Liver (tissue), 9 donors: ENCODE results near the gene ADH7. TPM values are rescaled to one million over a fixed set of nuclear protein-coding genes. Genes with fewer than 3 reads are reported as not detected.

Experiments used
- DNase-seq: peaks from one replicate; pipeline ENCODE4 v3.0.0-alpha.2; 2017; ENCODE audit warnings: low spot score
- H3K27ac ChIP-seq, 2 donors: one replicate each; pipeline ENCODE4 v1.7.0; 2013; ENCODE audit warnings: inconsistent platforms in 2 of 2, low read length in 2 of 2, control low read depth in 1 of 2, low read depth in 1 of 2, mild to moderate bottlenecking in 1 of 2
- H3K27me3 ChIP-seq, 4 donors: one replicate each; pipeline versions ENCODE4 v1.6.1 to v1.7.0; 2013; ENCODE audit warnings: low read length in 3 of 4, inconsistent platforms in 1 of 4, mild to moderate bottlenecking in 1 of 4, moderate library complexity in 1 of 4; ENCODE audit not compliant: control insufficient read depth in 4 of 4, insufficient read depth in 4 of 4
- H3K36me3 ChIP-seq, 4 donors: one replicate each; pipeline versions ENCODE4 v1.6.1 to v1.7.0; 2013; ENCODE audit warnings: low read length in 3 of 4, mild to moderate bottlenecking in 3 of 4, low read depth in 1 of 4, moderate library complexity in 1 of 4; ENCODE audit not compliant: control insufficient read depth in 4 of 4, insufficient read depth in 3 of 4
- H3K4me1 ChIP-seq, 4 donors: one replicate each; pipeline versions ENCODE4 v1.6.1 to v1.7.0; 2013; ENCODE audit warnings: low read length in 3 of 4, mild to moderate bottlenecking in 3 of 4, moderate library complexity in 1 of 4; ENCODE audit not compliant: control insufficient read depth in 4 of 4, insufficient read depth in 4 of 4
- H3K4me3 ChIP-seq, 3 donors: one replicate each; pipeline versions ENCODE4 v1.6.1 to v1.7.0; 2013; ENCODE audit warnings: low read length in 3 of 3, control low read depth in 1 of 3, low read depth in 1 of 3, mild to moderate bottlenecking in 1 of 3
- H3K9ac ChIP-seq, 2 donors: one replicate each; pipeline ENCODE4 v1.7.0; 2013; ENCODE audit warnings: low read length in 2 of 2, mild to moderate bottlenecking in 2 of 2, moderate library complexity in 2 of 2, control low read depth in 1 of 2, low read depth in 1 of 2
- H3K9me3 ChIP-seq, 4 donors: one replicate each; pipeline versions ENCODE4 v1.6.1 to v1.7.0; 2013; ENCODE audit warnings: low read length in 3 of 4; ENCODE audit not compliant: control insufficient read depth in 4 of 4
- ATF3 ChIP-seq: IDR thresholded peaks from 2 replicates; pipeline ENCODE4 v1.6.1; 2016; ENCODE audit warnings: antibody characterized with exemption
- CTCF ChIP-seq: fragments of 150-350 bp; IDR thresholded peaks from 2 replicates; pipeline ENCODE4 v1.5.1; 2017; ENCODE audit warnings: improper control_type of control experiment, low read depth, low read length; ENCODE audit not compliant: missing input control
- EGR1 ChIP-seq, 2 donors: IDR thresholded peaks; 2 replicates each; pipeline ENCODE4 v1.6.1; 2016 to 2018; ENCODE audit warnings: antibody characterized with exemption in 2 of 2, low read depth in 2 of 2
- FOXA1 ChIP-seq: IDR thresholded peaks from 2 replicates; pipeline ENCODE4 v1.6.1; 2016; ENCODE audit warnings: antibody characterized with exemption
- FOXA2 ChIP-seq: IDR thresholded peaks from 2 replicates; pipeline ENCODE4 v1.6.1; 2016; ENCODE audit warnings: antibody characterized with exemption
- GABPA ChIP-seq, 2 donors: IDR thresholded peaks in 1 of 2; conservative IDR thresholded peaks in 1 of 2; 2 replicates each; pipeline ENCODE4 v1.6.1; 2016; ENCODE audit warnings: antibody characterized with exemption in 2 of 2, mild to moderate bottlenecking in 1 of 2, moderate library complexity in 1 of 2
- HNF4G ChIP-seq: IDR thresholded peaks from 2 replicates; pipeline ENCODE4 v1.6.1; 2016; ENCODE audit warnings: antibody characterized with exemption
- JUND ChIP-seq, 2 donors: IDR thresholded peaks; 2 replicates each; pipeline ENCODE4 v1.6.1; 2016; ENCODE audit warnings: antibody characterized with exemption in 2 of 2
- MAX ChIP-seq: IDR thresholded peaks from 2 replicates; pipeline ENCODE4 v1.6.1; 2016; ENCODE audit warnings: antibody characterized with exemption
- NR2F2 ChIP-seq: IDR thresholded peaks from 2 replicates; pipeline ENCODE4 v1.6.1; 2016; ENCODE audit warnings: antibody characterized with exemption
- REST ChIP-seq: IDR thresholded peaks from 2 replicates; pipeline ENCODE4 v1.6.1; 2016; ENCODE audit warnings: antibody characterized with exemption, mild to moderate bottlenecking
- RXRA ChIP-seq, 2 donors: IDR thresholded peaks; 2 replicates each; pipeline ENCODE4 v1.6.1; 2017 to 2018; ENCODE audit warnings: antibody characterized with exemption in 2 of 2, mild to moderate bottlenecking in 1 of 2
- SP1 ChIP-seq: IDR thresholded peaks from 2 replicates; pipeline ENCODE4 v1.6.1; 2018; ENCODE audit warnings: antibody characterized with exemption, mild to moderate bottlenecking
- TAF1 ChIP-seq: conservative IDR thresholded peaks from 2 replicates; pipeline ENCODE4 v1.6.1; 2016; ENCODE audit warnings: antibody characterized with exemption, mild to moderate bottlenecking
- YY1 ChIP-seq: IDR thresholded peaks from 2 replicates; pipeline ENCODE4 v1.6.1; 2016; ENCODE audit warnings: antibody characterized with exemption, mild to moderate bottlenecking
- ZBTB33 ChIP-seq: IDR thresholded peaks from 2 replicates; pipeline ENCODE4 v1.6.1; 2016; ENCODE audit warnings: antibody characterized with exemption
- WGBS: extraction: QIAGEN DNeasy Blood & Tissue Kit; methylation state at CpG from one replicate; pipeline ENCODE4 v1.1.7; 2013; 5-methylcytosine and 5-hydroxymethylcytosine counted together
- polyA plus RNA-seq, 2 donors: library from polyadenylated mRNA; stranded (reverse) in 1 of 2; unstranded in 1 of 2; fragments of 200-250 nt in 1 of 2; fragments of >200 nt in 1 of 2; fragmentation: Nextera tagmentation in 1 of 2; extraction: Ambion mirVana in 1 of 2; gene quantifications; one replicate each; pipeline versions ENCODE4 v1.2.1 to v1.2.3, GENCODE V29; 2013 to 2015
- total RNA-seq, 2 donors: library from RNA; depleted of rRNA; stranded (reverse); fragments of >200 nt; gene quantifications; one replicate each; pipeline ENCODE4 v1.2.3, GENCODE V29; 2014
- donor health status: healthy.
- donor health status: healthy.
- donor health status: healthy.
- donor health status: healthy.
- donor health status: healthy.

ADH7 gene
- total and polyA plus RNA-seq, 4 donors: under 0.01 TPM; not detected in 3

- 74% methylated on average over 3 of the region's 3 CpGs for WGBS
- DNase-seq: no peak
- no peak overlapping the region for H3K27ac ChIP-seq
- H3K9ac ChIP-seq: no peak overlapping the region
- no peak for TF ChIP-seq ATF3
- no peak for TF ChIP-seq REST
- TF ChIP-seq TAF1: no peak
- TF ChIP-seq NR2F2: no peak
- TF ChIP-seq RXRA (IDR thresholded peaks at IDR 0.05): no peak
- no peak for TF ChIP-seq HNF4G
- TF ChIP-seq ZBTB33: no peak
- no peak for TF ChIP-seq YY1
- TF ChIP-seq CTCF: no peak
- TF ChIP-seq GABPA (IDR thresholded peaks at IDR 0.05 in 1 of 2, conservative IDR thresholded peaks at IDR 0.05 in 1 of 2): no peak
- no peak for TF ChIP-seq JUND (IDR thresholded peaks at IDR 0.05)
- TF ChIP-seq SP1: no peak
- no peak for TF ChIP-seq MAX
- TF ChIP-seq EGR1 (IDR thresholded peaks at IDR 0.05; ENCODE audit: low read depth in 2 of 2): no peak
- TF ChIP-seq FOXA2: no peak
- TF ChIP-seq FOXA1: no peak
- H3K4me1 ChIP-seq: peaks cover 0 to 5% (median 0%) of the 10 kb centered on the region in 4 donors
- H3K4me3 ChIP-seq: no peak overlapping the region
- no peaks in the 10 kb centered on the region for H3K9me3 ChIP-seq
- no peaks in the 10 kb centered on the region for H3K27me3 ChIP-seq
- H3K36me3 ChIP-seq: no peaks in the 10 kb centered on the region
These were observed 39.4 kb downstream of the ADH7 start for GRCh38 chr4:99395595-99396364.
